Measurements from ENCODE around the gene THRSP.

DNA sequence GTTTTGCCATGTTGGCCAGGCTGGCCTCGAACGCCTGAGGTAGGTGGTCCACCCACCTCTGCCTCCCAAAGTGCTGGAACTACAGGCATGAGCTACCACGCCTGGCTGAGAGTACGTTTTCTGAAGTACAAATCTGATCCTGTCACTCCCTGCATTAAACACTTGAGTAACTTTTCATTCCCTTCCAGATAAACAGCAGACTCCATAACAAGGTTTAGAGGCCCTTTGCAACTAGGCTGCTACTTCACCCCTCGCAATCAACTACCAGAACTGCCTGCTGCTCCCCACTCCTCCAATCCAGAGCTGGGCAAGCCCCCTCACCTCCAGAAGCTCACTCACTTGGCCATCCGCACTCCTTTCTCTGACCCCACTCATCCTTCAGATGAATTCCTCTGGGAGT is 42.0 kb upstream of the THRSP start:
- TF ChIP-seq EZH2 (IDR thresholded peaks at IDR 0.05; ENCODE audit: low read depth): no peak
- TF ChIP-seq, protein P1, sequence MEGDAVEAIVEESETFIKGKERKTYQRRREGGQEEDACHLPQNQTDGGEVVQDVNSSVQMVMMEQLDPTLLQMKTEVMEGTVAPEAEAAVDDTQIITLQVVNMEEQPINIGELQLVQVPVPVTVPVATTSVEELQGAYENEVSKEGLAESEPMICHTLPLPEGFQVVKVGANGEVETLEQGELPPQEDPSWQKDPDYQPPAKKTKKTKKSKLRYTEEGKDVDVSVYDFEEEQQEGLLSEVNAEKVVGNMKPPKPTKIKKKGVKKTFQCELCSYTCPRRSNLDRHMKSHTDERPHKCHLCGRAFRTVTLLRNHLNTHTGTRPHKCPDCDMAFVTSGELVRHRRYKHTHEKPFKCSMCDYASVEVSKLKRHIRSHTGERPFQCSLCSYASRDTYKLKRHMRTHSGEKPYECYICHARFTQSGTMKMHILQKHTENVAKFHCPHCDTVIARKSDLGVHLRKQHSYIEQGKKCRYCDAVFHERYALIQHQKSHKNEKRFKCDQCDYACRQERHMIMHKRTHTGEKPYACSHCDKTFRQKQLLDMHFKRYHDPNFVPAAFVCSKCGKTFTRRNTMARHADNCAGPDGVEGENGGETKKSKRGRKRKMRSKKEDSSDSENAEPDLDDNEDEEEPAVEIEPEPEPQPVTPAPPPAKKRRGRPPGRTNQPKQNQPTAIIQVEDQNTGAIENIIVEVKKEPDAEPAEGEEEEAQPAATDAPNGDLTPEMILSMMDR (conservative IDR thresholded peaks at IDR 0.05): no peak

Measured in PC-9 (cell line).